ENCODE results near the gene SENP6. TPM values are rescaled to one million over a fixed set of nuclear protein-coding genes. Genes with fewer than 3 reads are reported as not detected.
A peak's percentile ranks its signal among the peaks of the same experiment; 100 is the strongest.

Gene SENP6, protein sequence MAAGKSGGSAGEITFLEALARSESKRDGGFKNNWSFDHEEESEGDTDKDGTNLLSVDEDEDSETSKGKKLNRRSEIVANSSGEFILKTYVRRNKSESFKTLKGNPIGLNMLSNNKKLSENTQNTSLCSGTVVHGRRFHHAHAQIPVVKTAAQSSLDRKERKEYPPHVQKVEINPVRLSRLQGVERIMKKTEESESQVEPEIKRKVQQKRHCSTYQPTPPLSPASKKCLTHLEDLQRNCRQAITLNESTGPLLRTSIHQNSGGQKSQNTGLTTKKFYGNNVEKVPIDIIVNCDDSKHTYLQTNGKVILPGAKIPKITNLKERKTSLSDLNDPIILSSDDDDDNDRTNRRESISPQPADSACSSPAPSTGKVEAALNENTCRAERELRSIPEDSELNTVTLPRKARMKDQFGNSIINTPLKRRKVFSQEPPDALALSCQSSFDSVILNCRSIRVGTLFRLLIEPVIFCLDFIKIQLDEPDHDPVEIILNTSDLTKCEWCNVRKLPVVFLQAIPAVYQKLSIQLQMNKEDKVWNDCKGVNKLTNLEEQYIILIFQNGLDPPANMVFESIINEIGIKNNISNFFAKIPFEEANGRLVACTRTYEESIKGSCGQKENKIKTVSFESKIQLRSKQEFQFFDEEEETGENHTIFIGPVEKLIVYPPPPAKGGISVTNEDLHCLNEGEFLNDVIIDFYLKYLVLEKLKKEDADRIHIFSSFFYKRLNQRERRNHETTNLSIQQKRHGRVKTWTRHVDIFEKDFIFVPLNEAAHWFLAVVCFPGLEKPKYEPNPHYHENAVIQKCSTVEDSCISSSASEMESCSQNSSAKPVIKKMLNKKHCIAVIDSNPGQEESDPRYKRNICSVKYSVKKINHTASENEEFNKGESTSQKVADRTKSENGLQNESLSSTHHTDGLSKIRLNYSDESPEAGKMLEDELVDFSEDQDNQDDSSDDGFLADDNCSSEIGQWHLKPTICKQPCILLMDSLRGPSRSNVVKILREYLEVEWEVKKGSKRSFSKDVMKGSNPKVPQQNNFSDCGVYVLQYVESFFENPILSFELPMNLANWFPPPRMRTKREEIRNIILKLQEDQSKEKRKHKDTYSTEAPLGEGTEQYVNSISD
- total RNA-seq = 10 to 100 TPM; 71.5 to 99.5 TPM

DNA sequence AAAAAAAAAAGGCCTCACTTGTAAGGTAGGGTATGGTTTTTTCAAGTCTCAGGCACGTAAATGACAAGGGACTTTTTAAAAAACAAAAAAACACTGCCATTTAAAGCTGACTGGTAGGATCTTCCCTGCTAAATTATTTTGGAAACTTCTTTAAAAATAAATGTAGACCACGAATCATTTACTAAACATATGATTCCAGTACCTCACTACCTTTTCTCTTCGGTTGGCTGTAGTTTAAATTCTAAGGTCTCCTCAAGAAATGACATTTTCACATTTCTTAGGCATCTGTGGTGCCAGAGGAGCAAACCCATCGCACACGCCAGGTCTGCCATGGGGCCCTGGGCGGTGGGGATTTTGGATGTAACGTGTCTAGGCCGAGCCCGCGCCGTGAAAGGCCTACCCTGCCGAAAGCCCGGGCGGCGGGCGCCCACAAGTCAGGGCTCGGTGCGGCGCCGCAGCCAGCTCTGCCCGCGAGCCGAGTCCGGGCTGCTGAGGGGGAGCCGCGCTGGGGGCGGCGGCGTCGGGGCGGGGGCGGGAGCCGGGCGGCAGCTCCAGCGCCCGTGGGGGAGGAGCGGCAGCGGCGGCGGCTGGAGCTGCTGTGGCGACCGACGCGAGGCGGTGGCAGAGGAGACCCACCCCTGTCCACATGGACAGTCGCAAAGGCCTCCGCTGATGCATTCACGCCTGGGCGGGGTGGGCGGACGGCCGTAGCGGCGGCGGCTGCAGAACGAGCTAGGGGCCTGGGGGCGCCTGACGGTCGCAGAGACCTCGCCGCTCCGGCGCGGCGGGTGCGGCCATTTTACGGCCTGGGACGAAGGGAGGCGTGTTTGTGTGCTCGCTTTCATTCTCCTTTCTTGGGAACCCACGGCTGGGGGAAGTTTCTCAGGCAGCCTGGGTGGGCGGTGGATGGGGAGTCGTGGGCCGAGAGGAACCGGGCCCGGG, at the start of gene SENP6:
TSS of gene SENP6 (plus strand) at position 577 of the 942 bp plus-strand sequence. CDS start 645 bp downstream, outside the sequence.
- DNase-seq (ENCODE audit: low spot score) = peak; percentile 71
- Histone ChIP-seq H3K9me3 (no peaks in the 10 kb centered on the region), H3K4me3 (peak within 1 kb of the TSS; percentile 84 to 88), H3K4me1 (replicated peaks) (no peaks in the 10 kb centered on the region), H3K27ac (peak within 1 kb of the TSS; percentile 95 to 99), H3K36me3 (no peaks in the 10 kb centered on the region), H3K27me3 (replicated peaks; ENCODE audit: insufficient read depth) (no peaks in the 10 kb centered on the region)
- no peak for TF ChIP-seq POLR2AphosphoS5 (IDR thresholded peaks at IDR 0.05)
- TF ChIP-seq CTCF (IDR thresholded peaks at IDR 0.05) = no peak
- peak; percentile 77 for TF ChIP-seq POLR2A (IDR thresholded peaks at IDR 0.05)
- 1% methylated on average over 18 of the region's 76 CpGs for WGBS
- intact Hi-C loops (cut with DNase I) = no loop called here

GRCh38 chr6:75556240-75556639, 45.4 kb upstream of the SENP6 start:
- no peak overlapping the region for H3K4me3 ChIP-seq
- H3K27ac ChIP-seq = no peak overlapping the region
- H3K4me1 ChIP-seq (replicated peaks) = no peaks in the 10 kb centered on the region
- H3K36me3 ChIP-seq = no peaks in the 10 kb centered on the region
- intact Hi-C loops (cut with DNase I) = no loop called here
- H3K27me3 ChIP-seq (replicated peaks; ENCODE audit: insufficient read depth) = no peaks in the 10 kb centered on the region
- no peak for DNase-seq (ENCODE audit: low spot score)
- no peak for TF ChIP-seq CTCF (IDR thresholded peaks at IDR 0.05)
- TF ChIP-seq POLR2A (IDR thresholded peaks at IDR 0.05) = no peak
- TF ChIP-seq POLR2AphosphoS5 (IDR thresholded peaks at IDR 0.05) = no peak
- 63% methylated on average over 5 of the region's 5 CpGs for WGBS
- no peaks in the 10 kb centered on the region for H3K9me3 ChIP-seq

DNA sequence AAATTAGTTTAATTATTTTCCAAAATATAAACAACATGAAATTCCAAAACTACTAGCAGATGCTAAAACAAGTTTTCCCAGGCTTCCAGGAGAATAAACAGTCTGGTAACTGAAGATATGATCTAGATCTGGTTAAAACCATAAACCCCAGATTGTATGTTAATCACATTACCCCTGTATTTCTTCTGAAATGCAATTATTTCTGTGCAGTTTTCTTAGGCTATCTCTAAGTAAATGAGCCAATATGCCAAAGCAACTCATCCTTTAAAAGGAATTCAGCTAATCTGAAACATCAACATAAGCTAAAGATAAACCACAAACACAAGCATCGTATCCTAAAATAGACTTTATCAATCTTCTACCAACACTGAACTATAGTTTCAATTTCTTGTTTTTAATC, 44.6 kb upstream of the SENP6 start:
- no peaks in the 10 kb centered on the region for H3K27me3 ChIP-seq (replicated peaks; ENCODE audit: insufficient read depth)
- no peaks in the 10 kb centered on the region for H3K4me1 ChIP-seq (replicated peaks)
- no peaks in the 10 kb centered on the region for H3K9me3 ChIP-seq
- DNase-seq (ENCODE audit: low spot score) = no peak
- 89% methylated on average over 1 of the region's 1 CpG for WGBS
- H3K4me3 ChIP-seq = no peak overlapping the region
- no peaks in the 10 kb centered on the region for H3K36me3 ChIP-seq
- no peak overlapping the region for H3K27ac ChIP-seq
- intact Hi-C loops (cut with DNase I) = no loop called here
- no peak for TF ChIP-seq CTCF (IDR thresholded peaks at IDR 0.05)
- no peak for TF ChIP-seq POLR2A (IDR thresholded peaks at IDR 0.05)
- TF ChIP-seq POLR2AphosphoS5 (IDR thresholded peaks at IDR 0.05) = no peak

GRCh38 chr6:75563032-75563431, 38.6 kb upstream of the SENP6 start:
- 100% methylated on average over 1 of the region's 1 CpG for WGBS
- H3K4me3 ChIP-seq = no peak overlapping the region
- TF ChIP-seq CTCF (IDR thresholded peaks at IDR 0.05) = no peak
- H3K27me3 ChIP-seq (replicated peaks; ENCODE audit: insufficient read depth) = no peaks in the 10 kb centered on the region
- no peak for DNase-seq (ENCODE audit: low spot score)
- H3K4me1 ChIP-seq (replicated peaks) = no peaks in the 10 kb centered on the region
- intact Hi-C loops (cut with DNase I) = no loop called here
- H3K9me3 ChIP-seq = no peaks in the 10 kb centered on the region
- no peak overlapping the region for H3K27ac ChIP-seq
- no peaks in the 10 kb centered on the region for H3K36me3 ChIP-seq

Measured in prostate gland (tissue), 2 donors.